Kidney (tissue), 14 donors: ENCODE results near the gene CYRIA. TPM values are rescaled to one million over a fixed set of nuclear protein-coding genes. Genes with fewer than 3 reads are reported as not detected.

ENCODE experiments used
- DNase-seq, 5 donors: peaks; one replicate each; pipeline ENCODE4 v3.0.0-alpha.2; 2013 to 2020
- FAIRE-seq: peaks from 2 replicates; lab custom pipeline; 2012; peaks lifted over from hg19 to GRCh38; lab: Jason Lieb, UNC
- H3K27ac ChIP-seq, 2 donors: one replicate each; pipeline ENCODE4 v1.7.0; 2013; ENCODE audit warnings: low read depth in 2 of 2, low read length in 2 of 2, inconsistent platforms in 1 of 2
- H3K27me3 ChIP-seq: one replicate; pipeline ENCODE4 v1.7.1; 2013; ENCODE audit warnings: low read length, inconsistent platforms; ENCODE audit not compliant: control insufficient read depth, insufficient read depth
- H3K36me3 ChIP-seq, 3 donors: one replicate each; pipeline versions ENCODE4 v1.7.0 to v1.7.1; 2013; ENCODE audit warnings: low read length in 3 of 3, control low read depth in 1 of 3, inconsistent platforms in 1 of 3; ENCODE audit not compliant: insufficient read depth in 3 of 3, control insufficient read depth in 2 of 3
- H3K4me1 ChIP-seq, 3 donors: one replicate each; pipeline versions ENCODE4 v1.7.0 to v1.7.1; 2013; ENCODE audit warnings: low read length in 3 of 3, inconsistent platforms in 1 of 3, low read depth in 1 of 3; ENCODE audit not compliant: control insufficient read depth in 2 of 3, insufficient read depth in 2 of 3
- H3K4me3 ChIP-seq, 3 donors: one replicate each; pipeline versions ENCODE4 v1.7.0 to v1.8.1; 2013; ENCODE audit warnings: low read length in 3 of 3, control low read depth in 1 of 3, inconsistent platforms in 1 of 3
- H3K9ac ChIP-seq, 3 donors: one replicate each; pipeline versions ENCODE4 v1.7.0 to v1.7.1; 2013; ENCODE audit warnings: low read length in 3 of 3, control low read depth in 1 of 3, inconsistent platforms in 1 of 3
- H3K9me3 ChIP-seq, 3 donors: one replicate each; pipeline versions ENCODE4 v1.7.0 to v1.7.1; 2013; ENCODE audit warnings: low read length in 3 of 3, control low read depth in 1 of 3, inconsistent platforms in 1 of 3; ENCODE audit not compliant: control insufficient read depth in 2 of 3, insufficient read depth in 1 of 3
- intact Hi-C: fragments of 100-400 bp; cut with DNase I; formaldehyde crosslinking; loops from one replicate; pipeline ENCODE4 v1.11.1; 2022
- polyA plus RNA-seq: library from polyadenylated mRNA; stranded (reverse); fragments of 350-450 nt; fragmentation: Illumina TruSeq; extraction: RNeasy Lipid Tissue Mini Kit (QIAGEN cat#74804); gene quantifications from one replicate; pipeline ENCODE4 v1.2.3, GENCODE V29; 2014; ENCODE audit warnings: low read depth, low replicate concordance; ENCODE audit not compliant: insufficient read depth
- total RNA-seq: library from RNA; stranded (reverse); fragmentation: NEBNext Ultra II Directional; extraction: Animal tissue kit (Norgen Biotek cat#: 25700); gene quantifications from one replicate; pipeline ENCODE4 v1.2.1, GENCODE V29; 2021
- TF ChIP-seq, protein P1 (sequence below): IDR thresholded peaks from 3 replicates; pipeline ENCODE4 v1.5.1; 2012; ENCODE audit warnings: mild to moderate bottlenecking, moderate library complexity, borderline replicate concordance; ENCODE audit not compliant: insufficient read depth; ENCODE audit errors: extremely low read depth
- donor health status: control.
- donor health status: control.
- donor health status: control.
- donor health status: control.
- donor health status: control.
- donor health status: DM: yes; HTN: yes; CAD: no.
- donor health status: Normal renal cell carcinoma (clear cell type).

The CYRIA gene
- total and polyA plus RNA-seq, 2 donors from 2014 or later, result 1.0 to 11.8 TPM

DNA sequence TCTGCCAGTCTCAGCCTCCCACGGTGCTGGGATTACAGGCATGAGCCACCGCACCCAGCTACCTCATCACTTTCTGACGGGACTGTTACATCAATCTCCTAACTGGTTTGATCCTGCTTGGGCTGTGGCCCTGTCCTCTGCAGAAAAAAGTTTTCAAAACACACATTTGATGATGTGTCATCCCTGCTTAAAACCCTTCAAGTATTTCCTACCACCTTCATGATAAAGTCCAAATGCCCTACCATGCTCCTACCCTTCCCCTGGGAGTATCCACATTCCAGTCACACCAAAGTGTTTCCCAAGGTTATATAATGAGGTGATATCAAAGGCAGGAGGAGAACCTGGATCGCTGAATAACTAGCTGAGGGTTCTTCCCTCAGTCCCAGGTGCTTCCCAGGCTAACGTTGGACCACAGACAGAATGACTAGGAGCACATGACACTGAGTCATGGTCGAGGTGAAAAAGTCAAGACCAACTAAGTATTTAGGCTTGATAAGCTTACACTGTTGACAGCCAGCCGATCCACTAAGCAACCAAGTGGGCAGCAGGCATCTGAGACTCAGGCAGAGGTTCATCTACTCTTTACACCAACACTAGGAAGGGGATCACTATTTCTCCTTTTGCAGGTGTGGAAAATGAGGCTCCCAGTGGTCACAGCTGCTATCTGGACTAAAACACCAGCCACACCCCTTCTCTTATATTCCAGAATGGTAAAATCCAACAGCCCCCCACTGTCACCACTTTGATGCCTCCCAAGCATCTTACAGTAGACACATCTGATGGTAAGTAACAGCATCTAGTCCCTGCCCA is 31.8 kb downstream of the CYRIA start:
- no peak for FAIRE-seq
- Histone ChIP-seq H3K4me1 (no peaks in the 10 kb centered on the region), H3K27ac (no peak overlapping the region), H3K9ac (no peak overlapping the region), H3K4me3 (no peak overlapping the region), H3K27me3 (no peaks in the 10 kb centered on the region), H3K36me3 (no peaks in the 10 kb centered on the region), H3K9me3 (no peaks in the 10 kb centered on the region)
- DNase-seq, result no peak
- TF ChIP-seq, protein P1, sequence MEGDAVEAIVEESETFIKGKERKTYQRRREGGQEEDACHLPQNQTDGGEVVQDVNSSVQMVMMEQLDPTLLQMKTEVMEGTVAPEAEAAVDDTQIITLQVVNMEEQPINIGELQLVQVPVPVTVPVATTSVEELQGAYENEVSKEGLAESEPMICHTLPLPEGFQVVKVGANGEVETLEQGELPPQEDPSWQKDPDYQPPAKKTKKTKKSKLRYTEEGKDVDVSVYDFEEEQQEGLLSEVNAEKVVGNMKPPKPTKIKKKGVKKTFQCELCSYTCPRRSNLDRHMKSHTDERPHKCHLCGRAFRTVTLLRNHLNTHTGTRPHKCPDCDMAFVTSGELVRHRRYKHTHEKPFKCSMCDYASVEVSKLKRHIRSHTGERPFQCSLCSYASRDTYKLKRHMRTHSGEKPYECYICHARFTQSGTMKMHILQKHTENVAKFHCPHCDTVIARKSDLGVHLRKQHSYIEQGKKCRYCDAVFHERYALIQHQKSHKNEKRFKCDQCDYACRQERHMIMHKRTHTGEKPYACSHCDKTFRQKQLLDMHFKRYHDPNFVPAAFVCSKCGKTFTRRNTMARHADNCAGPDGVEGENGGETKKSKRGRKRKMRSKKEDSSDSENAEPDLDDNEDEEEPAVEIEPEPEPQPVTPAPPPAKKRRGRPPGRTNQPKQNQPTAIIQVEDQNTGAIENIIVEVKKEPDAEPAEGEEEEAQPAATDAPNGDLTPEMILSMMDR, result no peak
- intact Hi-C loops, result no loop called here

GRCh38 chr2:16632598-16632997 is 33.0 kb downstream of the CYRIA start:
- no peaks in the 10 kb centered on the region for H3K27me3 ChIP-seq
- intact Hi-C loops, result no loop called here
- no peaks in the 10 kb centered on the region for H3K4me1 ChIP-seq
- no peak overlapping the region for H3K4me3 ChIP-seq
- FAIRE-seq, result no peak
- TF ChIP-seq, protein P1, result no peak
- H3K27ac ChIP-seq, result no peak overlapping the region
- no peak overlapping the region for H3K9ac ChIP-seq
- no peaks in the 10 kb centered on the region for H3K9me3 ChIP-seq
- DNase-seq, result no peak
- H3K36me3 ChIP-seq, result no peaks in the 10 kb centered on the region

GRCh38 chr2:16630463-16630862 is 35.2 kb downstream of the CYRIA start:
- H3K9me3 ChIP-seq, result no peaks in the 10 kb centered on the region
- DNase-seq (no peak), FAIRE-seq (no peak)
- H3K4me3 ChIP-seq, result no peak overlapping the region
- TF ChIP-seq, protein P1, result no peak
- H3K4me1 ChIP-seq, result peaks cover 0 to 4% (median 0%) of the 10 kb centered on the region in 3 donors
- no peak overlapping the region for H3K27ac ChIP-seq
- H3K9ac ChIP-seq, result no peak overlapping the region
- no peaks in the 10 kb centered on the region for H3K27me3 ChIP-seq
- intact Hi-C loops, result no loop called here
- H3K36me3 ChIP-seq, result no peaks in the 10 kb centered on the region
